GM15510 (cell line): Measurements from ENCODE around the gene SLC5A9.

Experiments used
- POLR2A ChIP-seq: IDR thresholded peaks from 3 replicates; pipeline ENCODE4 v1.6.1; 2011; ENCODE audit warnings: borderline replicate concordance; ENCODE audit not compliant: insufficient read length; ENCODE audit errors: extremely low read depth

The SLC5A9 gene

GRCh38 chr1:48205522-48205921, 17.0 kb upstream of the SLC5A9 start:
- TF ChIP-seq POLR2A, result no peak

DNA sequence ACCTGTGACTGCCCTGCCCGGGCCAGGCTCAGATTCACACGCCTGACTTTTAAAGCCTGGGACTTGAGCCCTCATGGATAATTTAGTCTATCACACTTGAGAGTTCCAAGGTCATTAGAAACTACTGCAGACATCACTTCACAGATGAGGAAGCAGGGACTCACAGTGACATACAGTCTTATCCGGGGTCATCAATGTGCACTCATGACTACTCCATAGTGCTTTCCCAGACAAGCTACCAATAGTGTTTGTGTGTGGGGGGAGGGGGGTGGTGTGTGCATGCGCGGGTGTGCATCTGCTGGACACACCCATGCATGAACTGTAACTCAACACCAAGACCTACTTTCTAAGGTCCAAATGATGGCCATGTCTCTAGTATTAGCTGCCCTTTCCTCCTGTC, 16.1 kb upstream of the SLC5A9 start:
- no peak for TF ChIP-seq POLR2A

DNA sequence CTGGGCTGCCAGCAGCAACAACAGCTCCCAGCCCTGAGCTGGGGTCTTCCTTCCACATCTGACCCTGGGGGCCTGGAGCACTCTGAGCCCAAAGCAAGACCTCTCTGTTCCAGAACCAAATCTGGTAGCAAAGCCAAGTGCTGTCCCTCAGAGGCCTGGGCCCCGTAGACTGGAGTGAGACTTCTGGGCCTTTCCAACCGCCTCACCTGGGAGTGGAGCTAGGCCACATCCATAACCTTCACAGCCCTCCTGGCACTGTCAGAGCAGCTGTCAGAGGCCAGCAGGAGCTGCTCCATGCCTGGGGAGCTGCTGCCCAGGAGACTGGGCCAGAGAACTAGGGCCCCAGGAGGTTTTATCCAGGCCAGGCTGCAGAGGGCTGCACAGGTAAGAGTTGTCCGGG, 15.4 kb upstream of the SLC5A9 start:
- no peak for TF ChIP-seq POLR2A

- TF ChIP-seq POLR2A, result no peak
These were observed 14.9 kb upstream of the SLC5A9 start for GRCh38 chr1:48207536-48208075.

- TF ChIP-seq POLR2A, result no peak
These were observed 14.3 kb upstream of the SLC5A9 start for GRCh38 chr1:48208251-48208650.

DNA sequence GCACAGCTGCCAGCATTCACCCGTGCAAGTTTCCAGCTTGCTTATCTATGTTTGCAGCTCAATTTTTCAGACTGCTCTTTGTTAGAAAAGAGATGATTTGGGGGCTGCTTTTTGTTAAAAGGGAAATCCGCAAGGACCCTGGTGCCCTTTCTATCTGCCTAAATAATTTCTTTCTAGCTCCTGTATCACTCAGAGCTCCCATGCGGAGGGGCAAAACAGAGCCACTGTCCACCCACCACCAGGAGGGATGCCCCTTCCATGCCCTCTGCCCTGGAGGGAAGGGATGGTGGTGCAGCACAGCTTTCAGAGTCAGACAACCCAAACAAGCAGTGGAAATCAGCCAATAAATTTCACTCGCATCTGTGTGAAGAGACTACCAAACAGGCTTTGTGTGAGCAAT, 13.9 kb upstream of the SLC5A9 start:
- TF ChIP-seq POLR2A, result no peak

DNA sequence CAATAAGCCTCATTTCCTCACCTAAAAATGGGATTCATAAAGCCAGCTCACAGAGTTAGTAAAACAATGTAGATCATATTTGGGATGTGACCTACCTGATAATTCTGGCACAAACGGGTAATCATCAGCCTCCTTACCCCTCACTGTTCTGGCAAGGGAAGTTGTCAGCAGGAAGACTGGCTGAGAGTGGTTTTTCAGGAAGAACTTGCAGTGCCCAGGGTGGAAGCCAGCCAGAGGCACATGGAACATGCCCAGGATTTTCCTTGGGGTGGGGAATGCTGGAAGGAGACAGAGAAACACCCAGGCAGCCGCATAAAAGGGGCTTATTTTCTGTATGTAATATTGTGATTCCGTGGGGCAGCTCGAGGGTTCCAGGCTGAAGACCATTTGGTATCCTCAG, 7.7 kb upstream of the SLC5A9 start:
- TF ChIP-seq POLR2A, result no peak

- no peak for TF ChIP-seq POLR2A
These were observed 7.3 kb upstream of the SLC5A9 start for GRCh38 chr1:48215222-48215621.

- no peak for TF ChIP-seq POLR2A
These were observed 6.6 kb upstream of the SLC5A9 start for GRCh38 chr1:48215889-48216288.

GRCh38 chr1:48216313-48216712, 6.2 kb upstream of the SLC5A9 start:
- no peak for TF ChIP-seq POLR2A

DNA sequence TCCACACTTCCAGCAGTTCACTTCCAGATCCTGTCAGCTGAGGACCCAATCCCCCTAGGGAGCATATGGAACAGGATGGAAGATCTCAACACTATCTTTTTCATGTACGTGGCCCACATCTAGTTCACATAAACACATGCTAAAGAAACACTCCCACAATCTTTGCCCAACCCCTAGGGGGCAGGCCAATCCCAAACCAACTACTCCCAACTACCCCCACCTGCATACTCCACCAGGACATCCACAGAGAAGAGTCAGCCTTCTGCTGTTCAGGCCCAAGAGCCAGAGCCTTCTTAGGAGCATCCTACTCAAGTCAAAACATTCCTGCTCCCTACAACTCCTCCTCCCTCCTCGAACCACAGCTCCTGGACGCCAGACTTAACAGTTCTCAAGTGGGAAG, 5.6 kb upstream of the SLC5A9 start:
- no peak for TF ChIP-seq POLR2A

DNA sequence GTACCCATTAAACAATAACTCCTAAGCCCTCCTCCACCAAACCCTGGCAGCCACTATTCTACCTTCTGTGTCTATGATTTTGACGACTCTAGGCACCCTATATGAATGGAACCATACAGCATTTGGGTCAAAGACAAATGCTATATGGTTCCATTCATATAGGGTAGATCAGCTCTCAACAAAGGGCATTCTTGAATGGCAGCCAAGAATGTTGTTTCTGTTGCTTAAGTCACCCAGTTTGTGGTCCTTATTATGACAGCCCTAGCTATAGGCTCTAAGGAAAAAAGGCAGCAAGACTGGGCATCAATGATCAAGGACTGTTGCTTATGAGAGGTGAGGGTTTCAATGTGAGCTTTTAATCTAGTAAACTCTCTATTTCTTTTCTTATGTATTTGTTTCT, 4.7 kb upstream of the SLC5A9 start:
- no peak for TF ChIP-seq POLR2A

DNA sequence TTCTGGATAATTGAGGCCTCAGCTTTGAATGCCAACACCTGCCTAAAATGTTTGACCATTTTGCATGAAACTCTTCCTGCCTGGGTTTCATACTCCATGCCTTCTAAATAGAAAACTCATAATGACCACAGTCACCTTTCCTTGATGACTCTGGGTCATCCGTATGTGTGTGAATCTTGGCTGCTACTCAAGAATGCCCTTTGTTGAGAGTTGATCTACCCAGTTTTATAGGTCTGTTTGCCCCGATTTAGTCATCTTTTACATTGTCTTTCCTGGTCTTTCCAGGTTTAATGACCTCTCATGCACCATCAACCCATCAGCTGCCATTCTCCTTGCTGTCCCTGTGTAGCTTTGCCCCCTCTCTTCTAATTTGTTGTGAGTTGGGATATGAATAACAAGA, 2.7 kb upstream of the SLC5A9 start:
- no peak for TF ChIP-seq POLR2A

DNA sequence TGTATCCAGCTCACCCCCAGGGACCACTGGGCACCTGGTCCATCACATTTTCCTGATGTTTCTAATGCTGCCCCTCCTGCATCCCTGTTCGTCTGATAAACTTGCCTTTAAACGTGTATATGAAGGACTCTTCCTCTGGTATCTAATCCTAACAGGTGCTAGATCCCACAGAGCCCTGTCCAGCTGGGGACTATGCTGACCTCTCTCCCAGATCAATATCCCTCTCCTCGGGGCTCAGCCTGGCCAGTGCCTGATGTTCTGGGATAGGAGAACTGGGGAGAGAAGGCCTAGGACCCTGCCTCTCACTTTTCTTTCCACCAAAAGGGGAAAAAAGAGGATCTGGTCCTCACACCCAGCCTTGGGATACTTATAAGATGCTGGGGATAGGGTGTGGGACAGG, 1.4 kb upstream of the SLC5A9 start:
- no peak for TF ChIP-seq POLR2A

GRCh38 chr1:48221657-48222056, 859 bp upstream of the SLC5A9 start:
- TF ChIP-seq POLR2A, result no peak

- no peak for TF ChIP-seq POLR2A
These were observed 1.1 kb downstream of the SLC5A9 start for GRCh38 chr1:48223366-48224240.
